ENCODE measurements around the gene MYH11. TPM values are rescaled to one million over a fixed set of nuclear protein-coding genes. Genes with fewer than 3 reads are reported as not detected.

MYH11 gene
- polyA plus RNA-seq, 3 donors: 0.06 TPM; not detected in 2

DNA sequence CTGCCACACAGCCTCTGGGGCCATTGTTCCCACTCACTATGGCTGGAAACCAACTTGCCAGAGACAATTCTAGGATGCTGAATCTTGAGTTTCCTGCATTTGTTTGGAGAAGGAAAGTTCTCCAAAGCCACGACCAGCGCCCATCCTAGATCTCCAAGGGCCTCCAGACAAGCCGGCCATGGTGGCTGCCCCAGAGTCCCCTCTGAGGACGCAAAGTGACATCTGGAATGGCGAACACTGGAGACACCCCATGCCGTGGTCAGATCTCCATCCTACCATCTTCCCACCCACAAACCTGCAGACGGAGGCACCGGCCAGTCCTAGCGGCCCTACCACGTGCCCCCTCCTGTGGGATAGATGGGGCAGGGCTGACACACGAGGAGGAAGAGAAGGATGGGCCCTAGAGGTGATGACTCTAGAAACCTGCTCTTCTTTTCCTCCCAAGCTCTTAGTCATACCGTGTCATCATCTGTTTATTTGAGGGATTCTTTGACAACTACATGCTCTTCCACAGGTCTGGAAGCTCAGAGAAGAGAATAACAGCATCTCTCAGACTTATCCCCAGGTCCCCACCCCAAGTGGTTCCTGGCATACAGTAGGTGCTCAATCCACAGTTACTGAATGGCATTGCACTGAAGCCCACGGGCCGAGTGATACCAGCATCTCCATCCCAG, 71.3 kb downstream of the MYH11 start:
- peaks cover 0 to 4% (median 0%) of the 10 kb centered on the region in 7 donors for H3K9me3 Mint-ChIP-seq
- Histone ChIP-seq H3K9ac (ENCODE audit: insufficient read depth, low read length, poor library complexity, severe bottlenecking) (no peak overlapping the region), H3K36me3 (replicated peaks in 1 of 2; ENCODE audit: control insufficient read depth in 1 of 2, insufficient read depth in 2 of 2, low read length in 2 of 2) (no peaks in the 10 kb centered on the region), H3K4me1 (ENCODE audit: control insufficient read depth in 1 of 2, insufficient read depth in 2 of 2, low read length in 2 of 2) (no peaks in the 10 kb centered on the region), H4K20me1 (ENCODE audit: insufficient read depth, low read length) (no peaks in the 10 kb centered on the region), H3K27me3 (ENCODE audit: control insufficient read depth in 2 of 2, insufficient read depth in 2 of 2, low read length in 2 of 2) (no peaks in the 10 kb centered on the region), H3K4me2 (replicated peaks; ENCODE audit: extremely low read depth, low read length, poor library complexity, severe bottlenecking) (no peak overlapping the region), H3K79me2 (ENCODE audit: insufficient read depth, low read length) (no peaks in the 10 kb centered on the region), H3K27ac (ENCODE audit: low read depth in 1 of 2, low read length in 2 of 2) (no peak overlapping the region), H3K4me3 (replicated peaks in 1 of 3; ENCODE audit: low read depth in 2 of 3, low read length in 3 of 3) (no peak overlapping the region), H3K9me3 (replicated peaks in 1 of 2; ENCODE audit: control insufficient read depth in 1 of 2, insufficient read depth in 1 of 2, low read length in 2 of 2) (no peaks in the 10 kb centered on the region), H2AFZ (ENCODE audit: insufficient read depth, low read depth, low read length, poor library complexity, severe bottlenecking) (no peak overlapping the region)
- 92% methylated on average over 7 of the region's 14 CpGs for WGBS (ENCODE audit: insufficient coverage)
- TF ChIP-seq, protein P1, sequence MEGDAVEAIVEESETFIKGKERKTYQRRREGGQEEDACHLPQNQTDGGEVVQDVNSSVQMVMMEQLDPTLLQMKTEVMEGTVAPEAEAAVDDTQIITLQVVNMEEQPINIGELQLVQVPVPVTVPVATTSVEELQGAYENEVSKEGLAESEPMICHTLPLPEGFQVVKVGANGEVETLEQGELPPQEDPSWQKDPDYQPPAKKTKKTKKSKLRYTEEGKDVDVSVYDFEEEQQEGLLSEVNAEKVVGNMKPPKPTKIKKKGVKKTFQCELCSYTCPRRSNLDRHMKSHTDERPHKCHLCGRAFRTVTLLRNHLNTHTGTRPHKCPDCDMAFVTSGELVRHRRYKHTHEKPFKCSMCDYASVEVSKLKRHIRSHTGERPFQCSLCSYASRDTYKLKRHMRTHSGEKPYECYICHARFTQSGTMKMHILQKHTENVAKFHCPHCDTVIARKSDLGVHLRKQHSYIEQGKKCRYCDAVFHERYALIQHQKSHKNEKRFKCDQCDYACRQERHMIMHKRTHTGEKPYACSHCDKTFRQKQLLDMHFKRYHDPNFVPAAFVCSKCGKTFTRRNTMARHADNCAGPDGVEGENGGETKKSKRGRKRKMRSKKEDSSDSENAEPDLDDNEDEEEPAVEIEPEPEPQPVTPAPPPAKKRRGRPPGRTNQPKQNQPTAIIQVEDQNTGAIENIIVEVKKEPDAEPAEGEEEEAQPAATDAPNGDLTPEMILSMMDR (IDR thresholded peaks at IDR 0.05): no peak
- H3K27ac Mint-ChIP-seq: no peak overlapping the region
- intact Hi-C loops (cut with micrococcal nuclease): no loop called here
- H3K27me3 Mint-ChIP-seq (ENCODE audit: low read depth in 3 of 3): peaks cover 0 to 5% (median 3%) of the 10 kb centered on the region in 3 donors
- H3K4me1 Mint-ChIP-seq: peaks cover 9% of the 10 kb centered on the region
- H3K36me3 Mint-ChIP-seq: no peaks in the 10 kb centered on the region
- H3K4me3 Mint-ChIP-seq: no peak overlapping the region
- DNase-seq: no peak

- no peak overlapping the region for H2AFZ ChIP-seq (ENCODE audit: insufficient read depth, low read depth, low read length, poor library complexity, severe bottlenecking)
- H3K27me3 Mint-ChIP-seq (ENCODE audit: low read depth in 3 of 3): peaks cover 0 to 7% (median 5%) of the 10 kb centered on the region in 3 donors
- no peak overlapping the region for H3K27ac ChIP-seq (ENCODE audit: low read depth in 1 of 2, low read length in 2 of 2)
- 100% methylated on average over 10 of the region's 10 CpGs for WGBS (ENCODE audit: insufficient coverage)
- H3K36me3 ChIP-seq (replicated peaks in 1 of 2; ENCODE audit: control insufficient read depth in 1 of 2, insufficient read depth in 2 of 2, low read length in 2 of 2): no peaks in the 10 kb centered on the region
- peaks cover 0 to 2% (median 0%) of the 10 kb centered on the region in 7 donors for H3K9me3 Mint-ChIP-seq
- no peak overlapping the region for H3K4me2 ChIP-seq (replicated peaks; ENCODE audit: extremely low read depth, low read length, poor library complexity, severe bottlenecking)
- H3K4me1 Mint-ChIP-seq: peaks cover 7% of the 10 kb centered on the region
- H3K79me2 ChIP-seq (ENCODE audit: insufficient read depth, low read length): no peaks in the 10 kb centered on the region
- no peak for DNase-seq
- TF ChIP-seq, protein P1 (IDR thresholded peaks at IDR 0.05): no peak
- no peak overlapping the region for H3K4me3 Mint-ChIP-seq
- H3K36me3 Mint-ChIP-seq: no peaks in the 10 kb centered on the region
- H3K4me1 ChIP-seq (ENCODE audit: control insufficient read depth in 1 of 2, insufficient read depth in 2 of 2, low read length in 2 of 2): no peaks in the 10 kb centered on the region
- intact Hi-C loops (cut with micrococcal nuclease): no loop called here
- no peak overlapping the region for H3K9ac ChIP-seq (ENCODE audit: insufficient read depth, low read length, poor library complexity, severe bottlenecking)
- no peaks in the 10 kb centered on the region for H3K9me3 ChIP-seq (replicated peaks in 1 of 2; ENCODE audit: control insufficient read depth in 1 of 2, insufficient read depth in 1 of 2, low read length in 2 of 2)
- H3K27ac Mint-ChIP-seq: no peak overlapping the region
- no peaks in the 10 kb centered on the region for H4K20me1 ChIP-seq (ENCODE audit: insufficient read depth, low read length)
- H3K27me3 ChIP-seq (ENCODE audit: control insufficient read depth in 2 of 2, insufficient read depth in 2 of 2, low read length in 2 of 2): no peaks in the 10 kb centered on the region
- no peak overlapping the region for H3K4me3 ChIP-seq (replicated peaks in 1 of 3; ENCODE audit: low read depth in 2 of 3, low read length in 3 of 3)
Measured at GRCh38 chr16:15783985-15784384, 72.8 kb downstream of the MYH11 start.
